Tibial artery (tissue), 4 donors: ENCODE data around the gene OSBPL3.

Source experiments
- DNase-seq, 2 donors: peaks; one replicate each; pipeline ENCODE4 v3.0.0-alpha.2; 2019
- H3K27ac ChIP-seq, 2 donors: fragments of 200-600 bp; sonication (generic) in 1 of 2; 1 replicate in 1 of 2; 2 replicates in 1 of 2; pipeline ENCODE4 v1.5.1; 2018 to 2019; ENCODE audit warnings: mild to moderate bottlenecking in 1 of 2
- H3K27me3 ChIP-seq, 2 donors: fragments of 200-600 bp; sonication (generic) in 1 of 2; one replicate each; pipeline versions ENCODE4 v1.5.1 to v1.6.0; 2016 to 2019
- H3K36me3 ChIP-seq, 3 donors: fragments of 200-600 bp; sonication (generic) in 2 of 3; one replicate each; pipeline ENCODE4 v1.5.1; 2016 to 2019; ENCODE audit warnings: mild to moderate bottlenecking in 2 of 3
- H3K4me1 ChIP-seq, 4 donors: fragments of 200-600 bp; sonication (generic) in 2 of 4; 1 replicate in 3 of 4; 2 replicates in 1 of 4; pipeline ENCODE4 v1.5.1; 2016 to 2019
- H3K4me3 ChIP-seq, 2 donors: fragments of 200-600 bp; sonication (generic) in 1 of 2; 1 replicate in 1 of 2; 2 replicates in 1 of 2; pipeline ENCODE4 v1.5.1; 2018 to 2019; ENCODE audit warnings: mild to moderate bottlenecking in 2 of 2
- H3K9me3 ChIP-seq, 3 donors: fragments of 200-600 bp; sonication (generic) in 1 of 3; one replicate each; pipeline ENCODE4 v1.5.1; 2016 to 2019
- CTCF ChIP-seq, 2 experiments: fragments of 200-600 bp in 1 of 2; fragments of 450-650 bp in 1 of 2; IDR thresholded peaks; one replicate each; pipeline ENCODE4 v1.5.1; 2017 to 2019; ENCODE audit warnings: antibody characterized with exemption in 2 of 2, mild to moderate bottlenecking in 1 of 2, moderate library complexity in 1 of 2
- intact Hi-C: fragments of 100-400 bp; cut with DNase I; formaldehyde crosslinking; loops from one replicate; pipeline ENCODE4 v1.15.0; 2023; ENCODE audit warnings: low total_unique reads

Gene OSBPL3

GRCh38 chr7:24868741-24869140 is 111.2 kb downstream of the OSBPL3 start:
- H3K27me3 ChIP-seq = no peaks in the 10 kb centered on the region
- DNase-seq = no peak
- H3K9me3 ChIP-seq = no peaks in the 10 kb centered on the region
- TF ChIP-seq CTCF (IDR thresholded peaks at IDR 0.05) = no peak
- H3K4me1 ChIP-seq = no peaks in the 10 kb centered on the region
- H3K4me3 ChIP-seq = no peak overlapping the region
- peaks cover 0 to 5% (median 0%) of the 10 kb centered on the region in 3 donors for H3K36me3 ChIP-seq
- no peak overlapping the region for H3K27ac ChIP-seq
- intact Hi-C loops = no loop called here

GRCh38 chr7:24866004-24866615 is 113.9 kb downstream of the OSBPL3 start:
- TF ChIP-seq CTCF (IDR thresholded peaks at IDR 0.05) = no peak
- Histone ChIP-seq H3K9me3 (no peaks in the 10 kb centered on the region), H3K36me3 (peaks cover 0 to 5% (median 0%) of the 10 kb centered on the region in 3 donors), H3K4me1 (no peaks in the 10 kb centered on the region), H3K27ac (no peak overlapping the region), H3K4me3 (no peak overlapping the region), H3K27me3 (no peaks in the 10 kb centered on the region)
- no peak for DNase-seq
- intact Hi-C loops = no loop called here

GRCh38 chr7:24864214-24864817 is 115.7 kb downstream of the OSBPL3 start:
- H3K27ac ChIP-seq = no peak overlapping the region
- no peak for TF ChIP-seq CTCF (IDR thresholded peaks at IDR 0.05)
- no peak overlapping the region for H3K4me3 ChIP-seq
- no peak for DNase-seq
- H3K4me1 ChIP-seq = no peaks in the 10 kb centered on the region
- no peaks in the 10 kb centered on the region for H3K36me3 ChIP-seq
- H3K9me3 ChIP-seq = no peaks in the 10 kb centered on the region
- no peaks in the 10 kb centered on the region for H3K27me3 ChIP-seq
- intact Hi-C loops = no loop called here

GRCh38 chr7:24863626-24864025 is 116.4 kb downstream of the OSBPL3 start:
- intact Hi-C loops = no loop called here
- no peak for TF ChIP-seq CTCF (IDR thresholded peaks at IDR 0.05)
- no peaks in the 10 kb centered on the region for H3K4me1 ChIP-seq
- H3K27ac ChIP-seq = no peak overlapping the region
- no peak overlapping the region for H3K4me3 ChIP-seq
- H3K36me3 ChIP-seq = no peaks in the 10 kb centered on the region
- H3K27me3 ChIP-seq = no peaks in the 10 kb centered on the region
- DNase-seq = no peak
- no peaks in the 10 kb centered on the region for H3K9me3 ChIP-seq

- no peak overlapping the region for H3K27ac ChIP-seq
- no peaks in the 10 kb centered on the region for H3K36me3 ChIP-seq
- H3K4me1 ChIP-seq = no peaks in the 10 kb centered on the region
- H3K27me3 ChIP-seq = no peaks in the 10 kb centered on the region
- intact Hi-C loops = no loop called here
- no peak for TF ChIP-seq CTCF (IDR thresholded peaks at IDR 0.05)
- no peak overlapping the region for H3K4me3 ChIP-seq
- no peaks in the 10 kb centered on the region for H3K9me3 ChIP-seq
- DNase-seq = no peak
Measured at GRCh38 chr7:24862461-24862860, 117.5 kb downstream of the OSBPL3 start.
